Occipital lobe (tissue), 2 donors: ENCODE measurements around the gene DGKI. TPM values are rescaled to one million over a fixed set of nuclear protein-coding genes. Genes with fewer than 3 reads are reported as not detected.
A peak's percentile ranks its signal among the peaks of the same experiment; 100 is the strongest.

ENCODE experiments used
- DNase-seq: peaks from one replicate; lab custom pipeline; 2025; lab: John Stamatoyannopoulos, UW
- total RNA-seq: library from RNA; depleted of rRNA; stranded (reverse); fragments of >200 nt; gene quantifications from one replicate; pipeline ENCODE4 v1.2.3, GENCODE V29; 2014

DGKI gene
- total RNA-seq, 1 donor from 2014 or later = 202 TPM

GRCh38 chr7:137601642-137602041 is 245.1 kb downstream of the DGKI start:
- DNase-seq = no peak

GRCh38 chr7:137597856-137598255 is 248.9 kb downstream of the DGKI start:
- no peak for DNase-seq

DNA sequence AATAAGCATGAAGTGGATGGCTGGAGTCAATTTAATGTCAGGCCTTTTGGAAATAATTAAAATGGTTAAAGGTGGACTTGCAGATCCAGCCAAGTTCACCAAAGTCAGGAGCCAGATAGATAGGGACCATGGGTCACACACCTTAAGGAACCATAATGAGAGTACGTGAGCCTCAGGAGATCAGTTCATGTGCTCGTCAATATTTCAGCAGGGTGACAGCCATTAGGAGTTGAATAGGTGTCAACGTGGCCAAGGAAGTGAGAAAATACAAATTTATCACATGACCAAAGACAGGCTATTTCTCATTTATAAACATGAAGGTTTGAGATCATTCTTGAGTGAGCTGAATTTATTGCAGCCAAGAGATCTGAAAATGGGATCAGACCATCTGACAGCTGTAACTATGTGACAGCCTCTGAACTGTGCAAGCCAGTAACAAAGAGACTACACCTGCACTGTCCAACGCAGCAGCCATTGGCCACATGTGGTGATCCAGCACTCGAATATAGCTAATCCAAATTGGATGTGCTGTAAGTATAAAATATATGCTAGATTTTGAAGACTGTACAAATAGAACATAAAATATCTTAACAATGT is 253.6 kb downstream of the DGKI start:
- DNase-seq = no peak

GRCh38 chr7:137592232-137592896 is 254.4 kb downstream of the DGKI start:
- peak; percentile 59 for DNase-seq

DNA sequence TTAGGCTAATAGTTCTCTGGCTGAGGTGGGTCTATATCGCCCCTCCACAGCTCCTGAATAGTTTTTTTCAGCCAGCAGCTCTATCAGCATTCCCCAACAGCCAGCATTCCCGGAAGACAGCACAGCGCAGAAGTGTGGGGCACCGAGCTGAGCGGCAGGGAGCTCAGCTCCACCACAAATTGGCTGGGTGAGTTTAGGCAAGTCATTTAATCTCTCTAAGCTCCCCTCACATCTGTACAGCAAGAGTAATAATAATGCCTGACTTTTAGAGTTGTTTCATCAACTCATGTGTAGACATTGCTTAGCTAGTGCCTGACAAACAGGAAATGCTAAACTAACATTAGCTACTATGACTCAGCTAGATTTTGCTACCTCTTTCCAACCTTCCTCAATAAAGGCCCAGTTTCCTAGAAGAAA is 255.3 kb downstream of the DGKI start:
- no peak for DNase-seq

DNA sequence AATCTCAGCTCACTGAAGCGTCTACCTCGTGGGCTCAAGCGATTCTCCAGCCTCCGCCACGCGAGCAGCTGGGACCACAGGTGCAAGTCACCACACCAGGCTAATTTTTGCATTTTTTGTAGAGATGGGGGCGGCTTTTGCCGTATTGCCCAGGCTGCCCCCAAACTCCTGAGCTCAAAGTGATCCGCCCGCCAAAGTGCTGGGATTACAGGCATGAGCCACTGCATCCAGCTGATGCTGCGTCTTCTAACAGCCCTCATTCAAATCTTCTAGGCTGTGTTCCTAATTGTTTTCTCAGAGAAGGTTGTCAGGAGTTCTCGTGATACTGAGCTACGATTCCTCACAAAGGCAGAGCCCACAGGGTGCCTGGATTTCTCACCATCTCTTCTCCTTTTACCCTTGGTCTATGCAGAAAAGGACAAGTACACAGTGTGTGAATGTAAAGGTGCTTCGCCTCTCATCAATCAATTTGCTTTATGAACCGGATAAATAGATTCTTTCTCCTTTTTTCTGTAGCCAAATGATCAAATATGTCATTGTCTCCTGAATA is 255.9 kb downstream of the DGKI start:
- no peak for DNase-seq

GRCh38 chr7:137590071-137590755 is 256.6 kb downstream of the DGKI start:
- no peak for DNase-seq

GRCh38 chr7:137587326-137587725 is 259.4 kb downstream of the DGKI start:
- DNase-seq = no peak

- DNase-seq = no peak
Measured at GRCh38 chr7:137585591-137585990, 261.2 kb downstream of the DGKI start.

DNA sequence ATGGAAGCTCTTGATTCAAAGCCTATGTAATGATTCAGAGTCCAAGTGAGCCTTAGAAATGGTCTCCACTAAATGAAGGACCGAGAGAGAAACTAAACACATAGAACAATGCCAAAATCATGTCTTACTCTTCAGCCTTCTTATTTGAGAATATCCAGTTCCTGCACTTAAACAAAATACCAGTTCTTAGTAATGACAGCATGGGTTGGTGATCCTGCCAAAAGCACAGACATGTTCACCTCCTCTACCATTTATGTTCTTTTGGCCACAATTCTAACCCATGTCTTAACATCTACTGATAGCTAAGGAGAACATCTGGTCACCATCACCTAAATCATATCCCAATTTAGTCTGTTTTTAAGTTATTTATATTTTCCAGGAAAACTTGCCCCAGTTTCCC is 263.6 kb downstream of the DGKI start:
- DNase-seq = no peak

DNA sequence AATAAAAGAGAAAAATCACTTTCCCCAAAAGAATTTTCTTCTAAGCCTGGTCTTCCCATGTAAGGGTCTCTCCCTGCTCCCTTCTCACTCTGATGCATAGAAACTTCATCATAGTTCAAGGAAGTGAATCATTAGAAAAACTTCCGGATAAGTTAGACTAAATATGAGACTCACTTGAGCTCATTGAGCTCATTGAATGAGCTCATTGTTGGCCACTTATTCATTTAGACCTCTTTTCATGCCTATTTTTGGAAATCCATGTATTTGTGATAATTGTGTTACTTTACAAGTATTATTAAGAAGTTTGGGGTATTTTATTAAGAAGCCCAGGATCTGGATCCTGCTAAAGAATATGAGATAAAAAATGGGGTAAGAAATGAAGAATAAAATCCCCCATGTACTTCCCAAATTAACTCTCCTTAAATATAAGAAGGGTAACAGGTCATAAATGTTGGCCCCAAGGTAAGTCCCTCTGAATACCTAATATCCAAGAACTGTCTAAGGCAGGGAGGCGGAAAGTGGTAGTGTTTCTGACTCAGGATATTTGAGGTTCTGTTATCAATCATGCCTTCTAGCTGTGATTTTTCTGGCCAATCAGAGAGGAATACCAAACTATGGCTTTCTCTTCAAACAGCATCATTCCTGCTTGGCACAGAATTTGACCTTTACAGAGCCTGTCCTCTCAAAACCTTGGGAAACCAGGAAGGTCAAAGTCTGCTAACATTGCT is 266.7 kb downstream of the DGKI start:
- DNase-seq = no peak

- no peak for DNase-seq
Measured at GRCh38 chr7:137578541-137578940, 268.2 kb downstream of the DGKI start.

GRCh38 chr7:137577184-137577583 is 269.6 kb downstream of the DGKI start:
- no peak for DNase-seq

- DNase-seq = no peak
Measured at GRCh38 chr7:137576481-137576880, 270.3 kb downstream of the DGKI start.

- no peak for DNase-seq
Measured at GRCh38 chr7:137574812-137575211, 272.0 kb downstream of the DGKI start.

GRCh38 chr7:137572056-137572784 is 274.6 kb downstream of the DGKI start:
- no peak for DNase-seq

DNA sequence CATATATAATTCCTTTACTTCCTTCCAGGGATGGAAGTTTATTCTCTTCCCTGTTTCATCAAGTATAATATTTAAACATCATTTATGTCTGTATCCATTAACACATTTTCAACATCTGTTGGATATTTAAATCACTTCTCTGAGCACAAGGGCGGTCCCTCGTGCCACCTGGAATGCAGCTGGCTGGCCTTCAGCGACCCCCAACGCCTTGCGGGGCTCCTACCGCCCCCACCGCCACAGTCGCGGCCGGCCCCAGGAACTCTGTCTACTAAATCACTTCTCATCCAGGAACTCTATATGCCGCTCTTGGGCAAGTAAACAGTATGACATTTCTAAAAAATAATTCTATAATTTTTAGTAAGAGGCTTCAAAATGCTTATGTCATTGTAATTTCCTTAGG is 282.1 kb downstream of the DGKI start:
- no peak for DNase-seq

DNA sequence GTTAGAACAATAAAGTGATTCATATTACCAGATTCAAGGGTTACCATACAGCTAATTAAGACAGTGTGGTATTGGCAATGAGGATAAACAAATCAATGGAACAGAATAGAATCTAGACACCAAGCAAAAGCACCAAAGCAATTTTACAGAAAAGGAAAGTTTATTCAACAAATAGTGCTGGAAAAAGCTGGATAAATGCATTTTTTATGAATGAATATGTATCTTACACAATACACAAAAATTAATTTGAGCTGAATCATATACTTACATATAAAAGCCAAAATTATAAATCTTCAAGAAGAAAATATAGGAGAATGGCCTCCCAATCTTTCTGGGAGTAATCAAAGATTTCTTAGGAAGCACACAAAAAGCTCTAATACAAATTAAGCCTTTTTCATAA is 282.8 kb downstream of the DGKI start:
- DNase-seq = no peak

DNA sequence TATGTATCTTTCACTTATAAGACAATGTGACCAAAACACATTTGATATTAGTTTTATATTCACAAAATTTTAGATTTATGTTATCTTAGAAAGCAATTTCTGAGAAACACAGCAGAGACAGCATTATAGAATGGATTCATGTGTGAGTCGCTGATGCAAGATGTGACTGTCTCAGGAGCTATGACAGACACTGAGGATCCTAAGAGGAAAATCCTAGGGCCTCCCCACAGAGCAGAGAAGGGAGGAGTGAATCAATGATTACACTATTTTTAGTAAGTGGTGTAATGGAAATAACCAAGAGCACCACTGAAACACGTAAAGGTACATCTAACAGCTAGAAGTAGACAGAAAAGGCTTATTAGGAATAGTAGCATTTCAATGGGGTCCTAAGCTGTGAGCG is 299.3 kb downstream of the DGKI start:
- no peak for DNase-seq

GRCh38 chr7:137546671-137547070 is 300.1 kb downstream of the DGKI start:
- DNase-seq = no peak

DNA sequence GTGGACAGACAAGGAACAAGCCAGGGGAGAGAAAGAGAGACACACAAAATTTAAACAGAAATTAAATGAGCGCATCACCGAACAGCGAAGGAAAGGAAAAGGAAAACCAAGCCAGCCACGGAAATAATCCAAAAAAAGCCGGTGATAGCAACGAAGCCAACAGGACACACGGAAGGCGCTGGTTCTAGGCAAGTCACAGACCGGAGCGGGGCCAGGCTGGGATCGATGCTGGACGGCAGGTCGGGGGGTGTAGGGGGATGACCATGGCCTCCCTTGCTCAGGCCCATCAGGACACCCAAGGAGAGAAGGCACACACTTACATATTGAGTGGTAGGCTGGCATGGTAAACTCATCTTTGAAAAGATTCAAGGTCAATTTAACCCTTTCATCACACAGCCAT is 300.8 kb downstream of the DGKI start:
- DNase-seq = no peak
